ENCODE measurements around the gene FANCM. TPM values are rescaled to one million over a fixed set of nuclear protein-coding genes. Genes with fewer than 3 reads are reported as not detected.

The FANCM gene
- total and polyA plus RNA-seq, 2 donors (not counting 3 experiments of a cell fraction or from before 2014, with no cell fraction given), result 2.2 to 13.7 TPM

DNA sequence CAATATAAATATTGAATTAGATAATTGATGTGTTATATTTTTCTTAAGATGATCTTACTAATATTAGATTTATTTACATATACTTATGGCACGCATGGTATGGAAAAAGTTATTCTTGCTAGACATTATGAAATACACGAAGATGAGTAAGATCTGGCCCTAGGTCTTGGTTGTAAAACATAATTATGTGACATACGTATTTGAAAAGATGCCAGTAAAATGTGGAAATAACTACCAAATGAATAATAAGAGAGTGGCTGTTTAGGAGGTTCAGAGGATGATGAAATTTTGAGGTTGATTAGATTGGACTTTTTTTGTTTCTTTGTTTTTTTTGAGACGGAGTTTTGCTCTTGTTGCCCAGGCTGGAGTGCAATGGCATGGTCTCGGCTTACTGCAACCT is 41.3 kb downstream of the FANCM start:
- no TSS peak for BruUV-seq (replicated peaks)
- no peak for TF ChIP-seq GATA2 (IDR thresholded peaks at IDR 0.05; ENCODE audit: insufficient read depth, insufficient read length, low read depth, low read length)
- TF ChIP-seq, protein P1, sequence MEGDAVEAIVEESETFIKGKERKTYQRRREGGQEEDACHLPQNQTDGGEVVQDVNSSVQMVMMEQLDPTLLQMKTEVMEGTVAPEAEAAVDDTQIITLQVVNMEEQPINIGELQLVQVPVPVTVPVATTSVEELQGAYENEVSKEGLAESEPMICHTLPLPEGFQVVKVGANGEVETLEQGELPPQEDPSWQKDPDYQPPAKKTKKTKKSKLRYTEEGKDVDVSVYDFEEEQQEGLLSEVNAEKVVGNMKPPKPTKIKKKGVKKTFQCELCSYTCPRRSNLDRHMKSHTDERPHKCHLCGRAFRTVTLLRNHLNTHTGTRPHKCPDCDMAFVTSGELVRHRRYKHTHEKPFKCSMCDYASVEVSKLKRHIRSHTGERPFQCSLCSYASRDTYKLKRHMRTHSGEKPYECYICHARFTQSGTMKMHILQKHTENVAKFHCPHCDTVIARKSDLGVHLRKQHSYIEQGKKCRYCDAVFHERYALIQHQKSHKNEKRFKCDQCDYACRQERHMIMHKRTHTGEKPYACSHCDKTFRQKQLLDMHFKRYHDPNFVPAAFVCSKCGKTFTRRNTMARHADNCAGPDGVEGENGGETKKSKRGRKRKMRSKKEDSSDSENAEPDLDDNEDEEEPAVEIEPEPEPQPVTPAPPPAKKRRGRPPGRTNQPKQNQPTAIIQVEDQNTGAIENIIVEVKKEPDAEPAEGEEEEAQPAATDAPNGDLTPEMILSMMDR (IDR thresholded peaks at IDR 0.05; ENCODE audit: extremely low read depth in 1 of 2, insufficient read depth in 1 of 2, low read depth in 1 of 2, low read length in 2 of 2), result no peak
- no peak for TF ChIP-seq POLR2A (IDR thresholded peaks at IDR 0.05; ENCODE audit: low read depth, low read length)
- TF ChIP-seq MAX (IDR thresholded peaks at IDR 0.05; ENCODE audit: insufficient read depth, insufficient read length), result no peak
- TF ChIP-seq JUN (IDR thresholded peaks at IDR 0.05; ENCODE audit: borderline replicate concordance, insufficient read depth, insufficient read length, low read depth), result no peak
- Histone ChIP-seq H4K20me1 (replicated peaks; ENCODE audit: control insufficient read depth, extremely low read depth, insufficient read depth, low read length) (no peaks in the 10 kb centered on the region), H3K9ac (replicated peaks; ENCODE audit: extremely low read depth, insufficient read depth, low read length) (no peak overlapping the region), H3K9me3 (replicated peaks; ENCODE audit: control insufficient read depth, insufficient read depth, low read length) (no peaks in the 10 kb centered on the region), H3K36me3 (ENCODE audit: control insufficient read depth in 2 of 2, extremely low read depth in 1 of 2, insufficient read depth in 2 of 2, low read length in 2 of 2) (no peaks in the 10 kb centered on the region), H3K4me1 (ENCODE audit: control insufficient read depth, extremely low read depth, insufficient read depth, low read length) (peaks cover 19% of the 10 kb centered on the region), H3K9me1 (replicated peaks; ENCODE audit: control insufficient read depth, extremely low read depth, insufficient read depth, low read length) (no peaks in the 10 kb centered on the region), H2AFZ (ENCODE audit: low read depth, low read length) (no peak overlapping the region), H3K27me3 (ENCODE audit: control insufficient read depth in 2 of 2, insufficient read depth in 2 of 2, low read length in 2 of 2) (no peaks in the 10 kb centered on the region), H3K4me3 (replicated peaks in 1 of 3; ENCODE audit: insufficient read depth in 1 of 3, low read depth in 1 of 3, low read length in 3 of 3) (no peak overlapping the region), H3K79me2 (ENCODE audit: control insufficient read depth, insufficient read depth, low read length) (no peaks in the 10 kb centered on the region), H3K4me2 (ENCODE audit: insufficient read depth, low read length) (no peak overlapping the region), H3K27ac (ENCODE audit: insufficient read depth, low read depth, low read length) (no peak overlapping the region)
- ChIA-PET POLR2A (no interaction called here), CTCF (no interaction called here)
- dilution Hi-C loops (cut with MboI; ENCODE audit: extremely low pct_ligation_motif_present, low sequenced_read_pairs) (no loop called here), intact Hi-C loops (cut with micrococcal nuclease) (no loop called here)
- no peak for DNase-seq (ENCODE audit: low read depth, low spot score)
- no peak for FAIRE-seq

DNA sequence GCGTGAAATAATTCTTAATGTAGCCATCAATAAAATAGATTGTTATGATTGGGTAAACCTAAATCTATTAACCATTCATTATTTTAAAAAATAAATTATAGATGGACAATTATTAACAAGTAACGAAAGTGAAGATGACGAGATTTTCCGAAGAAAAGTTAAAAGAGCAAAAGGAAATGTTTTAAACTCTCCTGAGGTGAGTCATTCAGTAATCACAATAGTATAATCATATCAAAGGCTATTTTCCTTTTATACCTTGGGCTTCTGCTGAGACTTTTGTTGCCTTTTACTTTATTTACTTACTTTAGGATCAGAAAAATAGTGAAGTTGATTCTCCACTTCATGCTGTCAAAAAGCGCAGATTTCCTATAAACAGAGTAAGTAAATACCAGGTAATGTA is 45.6 kb downstream of the FANCM start:
- no peaks in the 10 kb centered on the region for H3K27me3 ChIP-seq (ENCODE audit: control insufficient read depth in 2 of 2, insufficient read depth in 2 of 2, low read length in 2 of 2)
- H3K4me1 ChIP-seq (ENCODE audit: control insufficient read depth, extremely low read depth, insufficient read depth, low read length), result peaks cover 23% of the 10 kb centered on the region
- dilution Hi-C loops (cut with MboI; ENCODE audit: extremely low pct_ligation_motif_present, low sequenced_read_pairs) (no loop called here), intact Hi-C loops (cut with micrococcal nuclease) (loop anchor here (1.0 to 5.0 kb wide), 2 partner anchors 47 to 71 kb away; partner anchors contain the start of genes FKBP3 and MIS18BP1)
- no TSS peak for BruUV-seq (replicated peaks)
- peak overlapping the region in 2 of 3 experiments; percentile 13 to 48 for H3K4me3 ChIP-seq (replicated peaks in 1 of 3; ENCODE audit: insufficient read depth in 1 of 3, low read depth in 1 of 3, low read length in 3 of 3)
- H3K79me2 ChIP-seq (ENCODE audit: control insufficient read depth, insufficient read depth, low read length), result no peaks in the 10 kb centered on the region
- H3K9me3 ChIP-seq (replicated peaks; ENCODE audit: control insufficient read depth, insufficient read depth, low read length), result no peaks in the 10 kb centered on the region
- no peaks in the 10 kb centered on the region for H3K9me1 ChIP-seq (replicated peaks; ENCODE audit: control insufficient read depth, extremely low read depth, insufficient read depth, low read length)
- H2AFZ ChIP-seq (ENCODE audit: low read depth, low read length), result no peak overlapping the region
- H4K20me1 ChIP-seq (replicated peaks; ENCODE audit: control insufficient read depth, extremely low read depth, insufficient read depth, low read length), result no peaks in the 10 kb centered on the region
- peak overlapping the region; percentile 94 for H3K4me2 ChIP-seq (ENCODE audit: insufficient read depth, low read length)
- FAIRE-seq, result peak; percentile 76
- ChIA-PET CTCF (interaction anchor here (1.3 kb wide), 1 partner anchor 268 kb away, joined by 4 read pairs; no protein-coding TSS in a partner anchor), POLR2A (interaction anchor here (0.5 kb wide), 1 partner anchor 53 kb away, joined by 3 read pairs; no protein-coding TSS in a partner anchor)
- H3K36me3 ChIP-seq (ENCODE audit: control insufficient read depth in 2 of 2, extremely low read depth in 1 of 2, insufficient read depth in 2 of 2, low read length in 2 of 2), result no peaks in the 10 kb centered on the region
- TF ChIP-seq JUN (IDR thresholded peaks at IDR 0.05; ENCODE audit: borderline replicate concordance, insufficient read depth, insufficient read length, low read depth) (peak; percentile 82), MAX (IDR thresholded peaks at IDR 0.05; ENCODE audit: insufficient read depth, insufficient read length) (no peak), FOS (IDR thresholded peaks at IDR 0.05; ENCODE audit: borderline replicate concordance, insufficient read depth, low read length) (peak; percentile 68), POLR2A (IDR thresholded peaks at IDR 0.05; ENCODE audit: low read depth, low read length) (no peak), EZH2 (IDR thresholded peaks at IDR 0.05; ENCODE audit: borderline replicate concordance, low read depth, low read length, severe bottlenecking) (no peak), POLR2AphosphoS5 (IDR thresholded peaks at IDR 0.05; ENCODE audit: insufficient read depth, low read depth, low read length) (no peak), MYC (IDR thresholded peaks at IDR 0.05; ENCODE audit: low read depth, low read length) (no peak)
- TF ChIP-seq, protein P1 (IDR thresholded peaks at IDR 0.05; ENCODE audit: extremely low read depth in 1 of 2, insufficient read depth in 1 of 2, low read depth in 1 of 2, low read length in 2 of 2), result no peak
- H3K9ac ChIP-seq (replicated peaks; ENCODE audit: extremely low read depth, insufficient read depth, low read length), result peak overlapping the region; percentile 71
- H3K27ac ChIP-seq (ENCODE audit: insufficient read depth, low read depth, low read length), result peak overlapping the region; percentile 77
- DNase-seq (ENCODE audit: low read depth, low spot score), result peak; percentile 49
